PFSK-1 (cell line): ENCODE data around the gene NR2E3.

Experiments used
- FOXP2 ChIP-seq: optimal IDR thresholded peaks from 2 replicates; pipeline ENCODE3; 2011; ENCODE audit warnings: borderline replicate concordance, control low read depth, inconsistent platforms; ENCODE audit not compliant: insufficient read depth; ENCODE audit errors: extremely low read length, extremely low read depth
- POLR2AphosphoS5 ChIP-seq: IDR thresholded peaks from 2 replicates; pipeline ENCODE4 v1.6.1; 2012; ENCODE audit warnings: low read depth, mild to moderate bottlenecking, control low read depth, low read length, moderate library complexity
- REST ChIP-seq, 2 experiments: IDR thresholded peaks; 2 replicates each; pipeline versions ENCODE4 v1.6.1 to v1.8.0; 2011 to 2012; ENCODE audit warnings: low read depth in 2 of 2, low read length in 2 of 2, control low read depth in 1 of 2, inconsistent platforms in 1 of 2, mild to moderate bottlenecking in 1 of 2, moderate library complexity in 1 of 2; ENCODE audit not compliant: insufficient read depth in 1 of 2
- SIN3A ChIP-seq: IDR thresholded peaks from 2 replicates; pipeline ENCODE4 v1.6.1; 2012; ENCODE audit warnings: mild to moderate bottlenecking, low read length, moderate library complexity, borderline replicate concordance; ENCODE audit not compliant: insufficient read depth
- TAF1 ChIP-seq: IDR thresholded peaks from 2 replicates; pipeline ENCODE4 v1.6.1; 2012; ENCODE audit warnings: low read length, control low read depth, borderline replicate concordance; ENCODE audit not compliant: insufficient read depth

NR2E3 gene

GRCh38 chr15:71800190-71800589, 10.2 kb upstream of the NR2E3 start:
- no peak for TF ChIP-seq REST (IDR thresholded peaks at IDR 0.05; ENCODE audit: insufficient read depth in 1 of 2, low read depth in 2 of 2, low read length in 2 of 2)
- TF ChIP-seq POLR2AphosphoS5 = no peak
- TF ChIP-seq SIN3A = no peak
- no peak for TF ChIP-seq TAF1
- no peak for TF ChIP-seq FOXP2

GRCh38 chr15:71800835-71801745, 9.3 kb upstream of the NR2E3 start:
- TF ChIP-seq SIN3A = no peak
- TF ChIP-seq REST (IDR thresholded peaks at IDR 0.05; ENCODE audit: insufficient read depth in 1 of 2, low read depth in 2 of 2, low read length in 2 of 2) = no peak
- TF ChIP-seq FOXP2 = no peak
- no peak for TF ChIP-seq POLR2AphosphoS5
- no peak for TF ChIP-seq TAF1

- TF ChIP-seq SIN3A (no peak), FOXP2 (no peak), POLR2AphosphoS5 (no peak), REST (IDR thresholded peaks at IDR 0.05; ENCODE audit: insufficient read depth in 1 of 2, low read depth in 2 of 2, low read length in 2 of 2) (no peak), TAF1 (no peak)
Measured at GRCh38 chr15:71801935-71802655, 8.3 kb upstream of the NR2E3 start.

- TF ChIP-seq SIN3A (no peak), TAF1 (no peak), FOXP2 (no peak), REST (IDR thresholded peaks at IDR 0.05; ENCODE audit: insufficient read depth in 1 of 2, low read depth in 2 of 2, low read length in 2 of 2) (no peak), POLR2AphosphoS5 (no peak)
Measured at GRCh38 chr15:71802770-71803169, 7.6 kb upstream of the NR2E3 start.
